HEK293T (cell line): Measurements from ENCODE around the gene MMP1.

Experiments used
- CTCF ChIA-PET: fragments of 350-600 bp; formaldehyde crosslinking; extraction: SDS; loops from one replicate; lab custom pipeline; 2021; ENCODE audit warnings: antibody characterized with exemption, inconsistent platforms; lab: Yijun Ruan, JAX
- POLR2A ChIA-PET: fragments of 350-600 bp; formaldehyde crosslinking; extraction: SDS; loops from one replicate; lab custom pipeline; 2020; ENCODE audit warnings: antibody characterized with exemption, inconsistent platforms; lab: Yijun Ruan, JAX
- DNase-seq: peaks from one replicate; pipeline ENCODE4 v3.0.0; 2012; ENCODE audit warnings: mixed read lengths; ENCODE audit errors: extremely low spot score
- ARNT ChIP-seq: fragments of 450-650 bp; IDR thresholded peaks from 2 replicates; pipeline ENCODE4 v1.6.1; 2017; ENCODE audit warnings: mild to moderate bottlenecking
- BHLHE40 ChIP-seq: fragments of 450-650 bp; IDR thresholded peaks from 2 replicates; pipeline ENCODE4 v1.6.1; 2016; ENCODE audit warnings: mild to moderate bottlenecking, moderate library complexity, borderline replicate concordance
- CTBP1 ChIP-seq: fragments of 450-650 bp; IDR thresholded peaks from 2 replicates; pipeline ENCODE4 v1.6.1; 2016; ENCODE audit warnings: borderline replicate concordance
- ELF4 ChIP-seq: fragments of 450-650 bp; IDR thresholded peaks from 2 replicates; pipeline ENCODE4 v1.6.1; 2017; ENCODE audit warnings: antibody characterized with exemption
- FOXA1 ChIP-seq: fragments of 450-650 bp; IDR thresholded peaks from 2 replicates; pipeline ENCODE4 v1.6.1; 2016; ENCODE audit warnings: mild to moderate bottlenecking
- FOXK2 ChIP-seq: fragments of 450-650 bp; IDR thresholded peaks from 2 replicates; pipeline ENCODE4 v1.6.1; 2016; ENCODE audit warnings: mild to moderate bottlenecking
- FOXM1 ChIP-seq: fragments of 450-650 bp; IDR thresholded peaks from 2 replicates; pipeline ENCODE4 v1.6.1; 2017; ENCODE audit warnings: mild to moderate bottlenecking, borderline replicate concordance
- HDGF ChIP-seq: fragments of 450-650 bp; IDR thresholded peaks from 2 replicates; pipeline ENCODE4 v1.6.1; 2017; ENCODE audit warnings: antibody characterized with exemption, borderline replicate concordance
- L3MBTL2 ChIP-seq: fragments of 450-650 bp; conservative IDR thresholded peaks from 2 replicates; pipeline ENCODE4 v1.6.1; 2016; ENCODE audit warnings: mild to moderate bottlenecking
- LEF1 ChIP-seq: fragments of 450-650 bp; IDR thresholded peaks from 2 replicates; pipeline ENCODE4 v1.6.1; 2017; ENCODE audit warnings: mild to moderate bottlenecking, borderline replicate concordance
- NFRKB ChIP-seq: fragments of 450-650 bp; IDR thresholded peaks from 2 replicates; pipeline ENCODE4 v1.6.1; 2016; ENCODE audit warnings: mild to moderate bottlenecking, moderate library complexity
- PKNOX1 ChIP-seq: fragments of 450-650 bp; IDR thresholded peaks from 2 replicates; pipeline ENCODE4 v1.6.1; 2016
- SP1 ChIP-seq: fragments of 450-650 bp; IDR thresholded peaks from 2 replicates; pipeline ENCODE4 v1.6.1; 2017
- SUZ12 ChIP-seq: fragments of 450-650 bp; IDR thresholded peaks from 2 replicates; pipeline ENCODE4 v1.6.1; 2016; ENCODE audit warnings: mild to moderate bottlenecking
- TARDBP ChIP-seq: fragments of 450-650 bp; IDR thresholded peaks from 2 replicates; pipeline ENCODE4 v1.6.1; 2016
- ZNF384 ChIP-seq: fragments of 450-650 bp; IDR thresholded peaks from 2 replicates; pipeline ENCODE4 v1.6.1; 2016

Gene MMP1

GRCh38 chr11:102810950-102811660, 13.1 kb upstream of the MMP1 start:
- TF ChIP-seq PKNOX1: no peak
- TF ChIP-seq ARNT: no peak
- no peak for TF ChIP-seq L3MBTL2
- TF ChIP-seq ELF4: no peak
- TF ChIP-seq TARDBP: no peak
- no peak for TF ChIP-seq SP1
- TF ChIP-seq FOXK2: no peak
- no peak for TF ChIP-seq BHLHE40
- TF ChIP-seq LEF1: no peak
- TF ChIP-seq FOXM1: no peak
- TF ChIP-seq SUZ12: no peak
- no peak for TF ChIP-seq FOXA1
- no peak for TF ChIP-seq CTBP1
- POLR2A ChIA-PET: no interaction called here
- CTCF ChIA-PET: interaction anchor here (0.7 kb wide), 1 partner anchor 130 kb away, joined by 3 read pairs; no protein-coding TSS in a partner anchor
- peak; percentile 53 for DNase-seq

GRCh38 chr11:102809971-102810370, 12.0 kb upstream of the MMP1 start:
- TF ChIP-seq L3MBTL2 (no peak), SUZ12 (no peak), BHLHE40 (no peak), CTBP1 (no peak), ARNT (no peak), ELF4 (no peak), FOXK2 (no peak), HDGF (no peak), SP1 (no peak), ZNF384 (no peak), LEF1 (no peak), NFRKB (no peak), TARDBP (no peak), PKNOX1 (no peak)
- DNase-seq: no peak
- ChIA-PET POLR2A (no interaction called here), CTCF (no interaction called here)

- ChIA-PET POLR2A (no interaction called here), CTCF (no interaction called here)
- no peak for DNase-seq
- no peak for TF ChIP-seq SUZ12
- no peak for TF ChIP-seq PKNOX1
- no peak for TF ChIP-seq ELF4
- no peak for TF ChIP-seq LEF1
- no peak for TF ChIP-seq FOXM1
- no peak for TF ChIP-seq NFRKB
- TF ChIP-seq CTBP1: no peak
- TF ChIP-seq HDGF: no peak
Measured at GRCh38 chr11:102807921-102808320, 10.0 kb upstream of the MMP1 start.

GRCh38 chr11:102806296-102806695, 8.3 kb upstream of the MMP1 start:
- POLR2A ChIA-PET: no interaction called here
- TF ChIP-seq ZNF384: no peak
- TF ChIP-seq PKNOX1: no peak
- no peak for TF ChIP-seq SUZ12
- TF ChIP-seq CTBP1: no peak
- TF ChIP-seq TARDBP: no peak
- TF ChIP-seq L3MBTL2: no peak
- no peak for TF ChIP-seq FOXK2
- CTCF ChIA-PET: no interaction called here
- DNase-seq: no peak

- POLR2A ChIA-PET: no interaction called here
Measured at GRCh38 chr11:102802341-102802740, 4.4 kb upstream of the MMP1 start.

More at GRCh38 chr11:102802341-102802740, 4.4 kb upstream of the MMP1 start:
- CTCF ChIA-PET: interaction anchor here (1.0 kb wide), 1 partner anchor 22 kb away, joined by 3 read pairs; the partner anchor contains the start of gene MMP10
- no peak for TF ChIP-seq LEF1
- TF ChIP-seq HDGF: no peak
- TF ChIP-seq L3MBTL2: no peak
- no peak for TF ChIP-seq PKNOX1
- TF ChIP-seq ZNF384: no peak
- no peak for TF ChIP-seq FOXA1
- TF ChIP-seq BHLHE40: no peak
- no peak for DNase-seq
